CD4-positive, alpha-beta T cell treated with Interleukin-4 for 4 hours (primary cell): Measurements from ENCODE around the gene NXT1.

Experiments
- DNase-seq: peaks from one replicate; pipeline ENCODE4 v3.0.0-alpha.2; 2020

Gene NXT1

GRCh38 chr20:23393996-23394775 lies 43.6 kb downstream of the NXT1 start:
- DNase-seq: no peak

GRCh38 chr20:23396950-23397627 lies 46.5 kb downstream of the NXT1 start:
- no peak for DNase-seq

GRCh38 chr20:23397961-23398360 lies 47.4 kb downstream of the NXT1 start:
- no peak for DNase-seq

DNA sequence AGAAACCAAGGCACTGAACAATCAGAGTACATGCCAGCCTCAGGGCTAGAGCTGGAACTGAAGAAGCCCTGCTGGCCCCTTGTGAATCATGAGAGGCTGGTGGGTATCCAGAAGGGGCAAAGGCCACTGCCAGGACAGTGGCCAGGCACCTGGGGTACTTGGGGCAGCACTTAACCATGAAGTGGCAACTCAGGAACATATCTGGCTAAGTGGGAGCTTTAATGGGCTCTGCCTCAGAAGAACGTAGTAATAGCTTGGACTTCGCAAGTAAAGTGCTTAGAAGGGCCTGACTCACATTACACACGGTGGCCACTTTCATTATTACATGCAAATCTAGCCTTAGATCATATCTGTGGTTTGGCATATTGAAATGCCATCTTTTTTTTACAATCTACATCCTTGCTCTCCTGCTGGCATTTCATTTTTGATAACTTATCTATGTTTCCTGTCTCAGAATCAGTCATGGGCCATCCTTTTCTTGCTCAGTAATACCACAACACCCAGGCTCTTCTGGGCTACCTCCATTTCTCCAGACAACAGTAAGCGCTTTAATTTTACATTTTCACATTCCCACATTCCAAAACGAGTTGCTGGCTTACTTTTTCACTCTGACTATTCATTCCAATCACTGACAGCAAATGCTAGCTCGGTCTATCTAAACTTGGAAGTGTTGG lies 49.1 kb downstream of the NXT1 start:
- DNase-seq: peak; percentile 18

- no peak for DNase-seq
Measured at GRCh38 chr20:23401051-23401450, 50.5 kb downstream of the NXT1 start.

DNA sequence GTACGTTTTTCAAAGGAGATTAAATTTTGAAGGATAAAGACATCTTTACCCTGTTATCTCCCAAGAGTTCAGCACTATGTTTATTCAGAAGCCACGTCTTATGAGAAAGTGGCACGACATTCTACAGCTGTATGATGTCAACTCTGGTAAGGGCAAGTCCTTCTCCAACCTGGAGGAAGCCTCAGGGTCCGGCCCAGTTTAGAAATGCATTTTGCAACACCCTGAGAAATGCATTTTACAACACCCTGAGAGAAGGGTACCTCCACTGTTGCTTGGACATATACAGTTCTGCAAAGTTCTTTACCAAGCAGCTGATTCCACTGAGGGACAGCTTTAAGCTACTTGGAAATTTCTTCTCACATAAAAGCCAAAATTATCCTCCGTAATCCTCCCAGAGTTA lies 53.2 kb downstream of the NXT1 start:
- DNase-seq: no peak

DNA sequence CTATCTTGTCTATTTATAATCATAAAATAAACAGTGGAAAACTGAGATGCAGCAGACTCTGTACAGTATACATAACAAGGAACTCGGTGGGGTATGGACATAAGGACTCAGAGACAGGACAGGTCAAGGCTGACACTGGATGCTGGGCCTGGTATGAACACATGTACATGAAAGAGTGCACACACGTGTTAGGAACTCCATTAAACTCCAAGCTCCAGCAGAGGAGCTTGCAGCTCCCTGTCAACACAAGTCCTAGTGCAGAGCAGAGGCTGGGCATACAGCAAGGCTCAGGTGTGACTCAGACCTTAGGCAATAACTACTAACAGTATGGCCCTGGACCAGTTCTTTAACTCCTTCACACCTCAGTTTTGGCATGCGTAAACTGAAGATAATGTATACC lies 53.6 kb downstream of the NXT1 start:
- no peak for DNase-seq
